HK-2 (cell line): Measurements from ENCODE around the gene CNTROB.

Source experiments
- DNase-seq: peaks from one replicate; pipeline ENCODE4 v3.0.0-alpha.2; 2018; ENCODE audit not compliant: unreplicated experiment

Gene CNTROB

GRCh38 chr17:7903154-7904103 lies 28.6 kb upstream of the CNTROB start:
- no peak for DNase-seq

- no peak for DNase-seq
These were observed 22.9 kb upstream of the CNTROB start for GRCh38 chr17:7909089-7909488.

- no peak for DNase-seq
These were observed 21.7 kb upstream of the CNTROB start for GRCh38 chr17:7910281-7910680.

- DNase-seq: no peak
These were observed 21.3 kb upstream of the CNTROB start for GRCh38 chr17:7910711-7911110.

- no peak for DNase-seq
These were observed 20.9 kb upstream of the CNTROB start for GRCh38 chr17:7911116-7911515.

GRCh38 chr17:7912927-7913524 lies 19.0 kb upstream of the CNTROB start:
- DNase-seq: peak; percentile 26

GRCh38 chr17:7915179-7915610 lies 16.8 kb upstream of the CNTROB start:
- no peak for DNase-seq

GRCh38 chr17:7915611-7916384 lies 16.2 kb upstream of the CNTROB start, which contains the start of gene RNF227:
Gene RNF227, minus strand, starts transcription at chr17:7916289. Its CDS starts 94 bp downstream, at chr17:7916195.
- DNase-seq: peak; percentile 96

- DNase-seq: no peak
These were observed 15.7 kb upstream of the CNTROB start for GRCh38 chr17:7916385-7916682.

GRCh38 chr17:7916808-7917207 lies 15.2 kb upstream of the CNTROB start:
- peak; percentile 56 for DNase-seq

- no peak for DNase-seq
These were observed 9.6 kb upstream of the CNTROB start for GRCh38 chr17:7922269-7922844.

GRCh38 chr17:7922845-7923628 lies 9.0 kb upstream of the CNTROB start:
- DNase-seq: no peak

- no peak for DNase-seq
These were observed 4.4 kb upstream of the CNTROB start for GRCh38 chr17:7927596-7927995.

- DNase-seq: no peak
These were observed 2.6 kb upstream of the CNTROB start, which contains the start of gene KCNAB3 for GRCh38 chr17:7929158-7930023. Gene KCNAB3, minus strand, starts transcription at chr17:7929856. Its CDS starts 421 bp downstream, at chr17:7929435.

- no peak for DNase-seq
These were observed 970 bp upstream of the CNTROB start for GRCh38 chr17:7930841-7931631.

- peak; percentile 23 for DNase-seq
These were observed 481 bp downstream of the CNTROB start for GRCh38 chr17:7932483-7932891.

- DNase-seq: peak; percentile 71
These were observed 943 bp downstream of the CNTROB start for GRCh38 chr17:7932949-7933348.

GRCh38 chr17:7935859-7936258 lies 3.9 kb downstream of the CNTROB start:
- DNase-seq: no peak

- DNase-seq: no peak
These were observed 8.0 kb downstream of the CNTROB start for GRCh38 chr17:7940034-7940433.
